HCT116 (cell line): ENCODE data around the gene TMEM176B.

Source experiments
- CEBPB ChIP-seq: IDR thresholded peaks from 2 replicates; pipeline ENCODE4 v1.6.1; 2012; ENCODE audit warnings: low read depth
- CTCF ChIP-seq, 3 experiments: fragments of 200-600 bp in 1 of 3; sonication (generic) in 1 of 3; IDR thresholded peaks in 2 of 3; conservative IDR thresholded peaks in 1 of 3; 2 replicates each; pipeline ENCODE4 v1.5.1; 2012 to 2017; ENCODE audit warnings: low read depth in 2 of 3, low read length in 2 of 3, antibody characterized with exemption in 1 of 3, borderline replicate concordance in 1 of 3, control low read depth in 1 of 3, mild to moderate bottlenecking in 1 of 3, mixed read lengths in 1 of 3, mixed run types in 1 of 3, moderate library complexity in 1 of 3; ENCODE audit not compliant: insufficient read depth in 1 of 3
- EGR1 ChIP-seq: IDR thresholded peaks from 2 replicates; pipeline ENCODE4 v1.6.1; 2012; ENCODE audit warnings: low read depth
- EZH2 ChIP-seq: fragments of 200-600 bp; sonication (generic); IDR thresholded peaks from 2 replicates; pipeline ENCODE4 v1.6.1; 2017; ENCODE audit warnings: antibody characterized with exemption, mixed run types
- JUND ChIP-seq: IDR thresholded peaks from 2 replicates; pipeline ENCODE4 v1.6.1; 2012
- MAX ChIP-seq: IDR thresholded peaks from 2 replicates; pipeline ENCODE4 v1.6.1; 2012
- POLR2A ChIP-seq: IDR thresholded peaks from 2 replicates; pipeline ENCODE4 v1.7.0; 2011; ENCODE audit warnings: borderline replicate concordance; ENCODE audit not compliant: insufficient read depth, insufficient read length; ENCODE audit errors: extremely low read depth
- POLR2AphosphoS5 ChIP-seq: IDR thresholded peaks from 2 replicates; pipeline ENCODE4 v1.6.1; 2011; ENCODE audit warnings: mild to moderate bottlenecking, low read depth, low read length, moderate library complexity
- RAD21 ChIP-seq: IDR thresholded peaks from 2 replicates; pipeline ENCODE4 v1.6.1; 2012; ENCODE audit warnings: low read depth, mild to moderate bottlenecking
- REST ChIP-seq: IDR thresholded peaks from 2 replicates; pipeline ENCODE4 v1.6.1; 2012; ENCODE audit warnings: low read depth
- SIN3A ChIP-seq: IDR thresholded peaks from 2 replicates; pipeline ENCODE4 v1.6.1; 2012; ENCODE audit warnings: low read depth
- YY1 ChIP-seq: IDR thresholded peaks from 2 replicates; pipeline ENCODE4 v1.6.1; 2011; ENCODE audit warnings: low read length, low read depth, moderate library complexity, mild to moderate bottlenecking; ENCODE audit not compliant: insufficient replicate concordance; ENCODE audit errors: extremely low read depth
- ZFX ChIP-seq: fragments of 450-650 bp; IDR thresholded peaks from 2 replicates; pipeline ENCODE4 v1.6.1; 2017
- ZNF274 ChIP-seq: fragments of 200-500 bp; sonication (Bioruptor generic); IDR thresholded peaks from 2 replicates; pipeline ENCODE4 v1.6.1; 2014; ENCODE audit warnings: mild to moderate bottlenecking, low read depth, low read length, inconsistent platforms

- no peak for TF ChIP-seq POLR2AphosphoS5
- no peak for TF ChIP-seq CTCF (IDR thresholded peaks at IDR 0.05 in 2 of 3, conservative IDR thresholded peaks at IDR 0.05 in 1 of 3; ENCODE audit: borderline replicate concordance in 1 of 3, insufficient read depth in 1 of 3, low read depth in 2 of 3, low read length in 2 of 3)
- no peak for TF ChIP-seq ZNF274
- no peak for TF ChIP-seq CEBPB
- TF ChIP-seq EGR1: no peak
- TF ChIP-seq EZH2: no peak
- TF ChIP-seq YY1: no peak
- TF ChIP-seq POLR2A: no peak
- no peak for TF ChIP-seq RAD21
- TF ChIP-seq SIN3A: no peak
- TF ChIP-seq ZFX: no peak
- TF ChIP-seq MAX: no peak
- TF ChIP-seq JUND: no peak
- TF ChIP-seq REST: no peak
Measured at GRCh38 chr7:150754951-150755350, 45.2 kb downstream of the TMEM176B start.
